ENCODE measurements around the gene VEGFC. TPM values are rescaled to one million over a fixed set of nuclear protein-coding genes. Genes with fewer than 3 reads are reported as not detected.

The VEGFC gene
- polyA plus RNA-seq, 1 donor from 2014 or later = 0.63 TPM

DNA sequence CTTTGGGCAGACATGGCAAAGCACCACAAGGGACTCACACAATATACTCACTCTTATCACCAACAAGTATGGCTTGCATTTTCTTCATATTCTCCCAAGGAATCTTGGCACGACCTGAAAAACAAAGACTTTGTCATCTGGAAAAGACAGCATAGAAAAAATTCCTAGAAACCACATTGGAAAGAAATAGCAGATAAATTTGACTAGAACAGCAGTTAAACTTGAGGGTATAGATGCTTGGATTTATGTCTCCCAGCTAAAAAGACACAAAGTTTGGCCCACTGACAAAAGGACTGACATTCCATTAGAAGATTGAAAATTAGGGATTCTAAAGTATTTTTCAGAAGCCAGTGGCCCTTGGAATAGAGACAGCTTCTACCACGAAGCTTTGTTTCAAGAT lies 6.9 kb upstream of the VEGFC start:
- H3K9me2 ChIP-seq (ENCODE audit: insufficient read depth, low read length) = no peaks in the 10 kb centered on the region

DNA sequence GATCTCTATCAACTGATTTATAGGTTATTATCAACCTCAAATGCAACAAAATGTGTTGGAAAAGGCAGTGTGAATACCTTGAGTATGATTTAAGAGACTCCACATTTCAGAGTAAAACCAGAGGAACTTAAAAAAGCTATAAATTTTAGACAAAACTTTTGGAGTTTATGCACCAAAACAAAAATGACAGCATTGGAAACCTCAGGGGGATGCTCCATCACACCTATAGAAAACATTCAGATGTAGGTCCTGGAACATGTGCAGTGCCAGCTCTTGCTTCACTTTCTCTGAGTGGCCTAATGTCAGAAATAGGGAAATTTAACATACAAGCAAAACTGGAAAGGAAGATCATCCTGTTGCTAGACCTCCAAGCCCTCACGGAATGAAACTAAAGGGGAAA lies 5.8 kb upstream of the VEGFC start:
- no peak overlapping the region for H3K9ac ChIP-seq (ENCODE audit: low read length)
- H3K4me2 ChIP-seq (ENCODE audit: low read length) = no peak overlapping the region
- H4K20me1 ChIP-seq (ENCODE audit: insufficient read depth) = no peaks in the 10 kb centered on the region
- TF ChIP-seq TAF1 (IDR thresholded peaks at IDR 0.05; ENCODE audit: low read depth) = no peak
- no peak for TF ChIP-seq EZH2 (IDR thresholded peaks at IDR 0.05; ENCODE audit: borderline replicate concordance, insufficient read depth, low read length, poor library complexity, severe bottlenecking)
- no peak for TF ChIP-seq RAD21 (conservative IDR thresholded peaks at IDR 0.05)
- no peak for TF ChIP-seq SMC3 (conservative IDR thresholded peaks at IDR 0.05; ENCODE audit: poor library complexity)
- TF ChIP-seq, protein P1, sequence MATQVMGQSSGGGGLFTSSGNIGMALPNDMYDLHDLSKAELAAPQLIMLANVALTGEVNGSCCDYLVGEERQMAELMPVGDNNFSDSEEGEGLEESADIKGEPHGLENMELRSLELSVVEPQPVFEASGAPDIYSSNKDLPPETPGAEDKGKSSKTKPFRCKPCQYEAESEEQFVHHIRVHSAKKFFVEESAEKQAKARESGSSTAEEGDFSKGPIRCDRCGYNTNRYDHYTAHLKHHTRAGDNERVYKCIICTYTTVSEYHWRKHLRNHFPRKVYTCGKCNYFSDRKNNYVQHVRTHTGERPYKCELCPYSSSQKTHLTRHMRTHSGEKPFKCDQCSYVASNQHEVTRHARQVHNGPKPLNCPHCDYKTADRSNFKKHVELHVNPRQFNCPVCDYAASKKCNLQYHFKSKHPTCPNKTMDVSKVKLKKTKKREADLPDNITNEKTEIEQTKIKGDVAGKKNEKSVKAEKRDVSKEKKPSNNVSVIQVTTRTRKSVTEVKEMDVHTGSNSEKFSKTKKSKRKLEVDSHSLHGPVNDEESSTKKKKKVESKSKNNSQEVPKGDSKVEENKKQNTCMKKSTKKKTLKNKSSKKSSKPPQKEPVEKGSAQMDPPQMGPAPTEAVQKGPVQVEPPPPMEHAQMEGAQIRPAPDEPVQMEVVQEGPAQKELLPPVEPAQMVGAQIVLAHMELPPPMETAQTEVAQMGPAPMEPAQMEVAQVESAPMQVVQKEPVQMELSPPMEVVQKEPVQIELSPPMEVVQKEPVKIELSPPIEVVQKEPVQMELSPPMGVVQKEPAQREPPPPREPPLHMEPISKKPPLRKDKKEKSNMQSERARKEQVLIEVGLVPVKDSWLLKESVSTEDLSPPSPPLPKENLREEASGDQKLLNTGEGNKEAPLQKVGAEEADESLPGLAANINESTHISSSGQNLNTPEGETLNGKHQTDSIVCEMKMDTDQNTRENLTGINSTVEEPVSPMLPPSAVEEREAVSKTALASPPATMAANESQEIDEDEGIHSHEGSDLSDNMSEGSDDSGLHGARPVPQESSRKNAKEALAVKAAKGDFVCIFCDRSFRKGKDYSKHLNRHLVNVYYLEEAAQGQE (IDR thresholded peaks at IDR 0.05; ENCODE audit: borderline replicate concordance) = no peak
- no peak for TF ChIP-seq EP300 (conservative IDR thresholded peaks at IDR 0.05; ENCODE audit: poor library complexity, severe bottlenecking)
- H3K27me3 ChIP-seq (ENCODE audit: insufficient read depth, low read depth, low read length) = peaks cover under 1% of the 10 kb centered on the region
- H3F3A ChIP-seq (ENCODE audit: insufficient read depth, low read length, poor library complexity, severe bottlenecking) = peaks cover 3% of the 10 kb centered on the region
- H3K36me3 ChIP-seq (ENCODE audit: insufficient read depth, low read length) = no peaks in the 10 kb centered on the region
- H3K27ac ChIP-seq (ENCODE audit: low read length) = no peak overlapping the region
- no peaks in the 10 kb centered on the region for H3K9me3 ChIP-seq (ENCODE audit: low read length)
- H2AFZ ChIP-seq (ENCODE audit: low read depth, low read length) = no peak overlapping the region
- H3K79me2 ChIP-seq (replicated peaks; ENCODE audit: insufficient read depth, low read length) = no peaks in the 10 kb centered on the region
- H3K4me3 ChIP-seq (ENCODE audit: low read length) = no peak overlapping the region
- no peaks in the 10 kb centered on the region for H3K9me2 ChIP-seq (ENCODE audit: insufficient read depth, low read length)

More for the DNA sequence above, 6.9 kb upstream of the VEGFC start:
- Histone ChIP-seq H4K20me1 (ENCODE audit: insufficient read depth) (no peaks in the 10 kb centered on the region), H3F3A (ENCODE audit: insufficient read depth, low read length, poor library complexity, severe bottlenecking) (no peaks in the 10 kb centered on the region), H3K9me3 (ENCODE audit: low read length) (no peaks in the 10 kb centered on the region), H3K4me2 (ENCODE audit: low read length) (no peak overlapping the region), H3K27me3 (ENCODE audit: insufficient read depth, low read depth, low read length) (no peaks in the 10 kb centered on the region), H3K36me3 (ENCODE audit: insufficient read depth, low read length) (no peaks in the 10 kb centered on the region), H3K79me2 (replicated peaks; ENCODE audit: insufficient read depth, low read length) (no peaks in the 10 kb centered on the region), H3K9ac (ENCODE audit: low read length) (no peak overlapping the region), H2AFZ (ENCODE audit: low read depth, low read length) (no peak overlapping the region), H3K27ac (ENCODE audit: low read length) (no peak overlapping the region), H3K4me3 (ENCODE audit: low read length) (no peak overlapping the region)
- TF ChIP-seq EZH2 (IDR thresholded peaks at IDR 0.05; ENCODE audit: borderline replicate concordance, insufficient read depth, low read length, poor library complexity, severe bottlenecking) (no peak), TAF1 (IDR thresholded peaks at IDR 0.05; ENCODE audit: low read depth) (no peak), RAD21 (conservative IDR thresholded peaks at IDR 0.05) (no peak), SMC3 (conservative IDR thresholded peaks at IDR 0.05; ENCODE audit: poor library complexity) (no peak), POLR2AphosphoS5 (IDR thresholded peaks at IDR 0.05) (no peak), MXI1 (conservative IDR thresholded peaks at IDR 0.05; ENCODE audit: poor library complexity, severe bottlenecking) (no peak)
- TF ChIP-seq, protein P1 (IDR thresholded peaks at IDR 0.05; ENCODE audit: borderline replicate concordance) = no peak
- TF ChIP-seq, protein P2, sequence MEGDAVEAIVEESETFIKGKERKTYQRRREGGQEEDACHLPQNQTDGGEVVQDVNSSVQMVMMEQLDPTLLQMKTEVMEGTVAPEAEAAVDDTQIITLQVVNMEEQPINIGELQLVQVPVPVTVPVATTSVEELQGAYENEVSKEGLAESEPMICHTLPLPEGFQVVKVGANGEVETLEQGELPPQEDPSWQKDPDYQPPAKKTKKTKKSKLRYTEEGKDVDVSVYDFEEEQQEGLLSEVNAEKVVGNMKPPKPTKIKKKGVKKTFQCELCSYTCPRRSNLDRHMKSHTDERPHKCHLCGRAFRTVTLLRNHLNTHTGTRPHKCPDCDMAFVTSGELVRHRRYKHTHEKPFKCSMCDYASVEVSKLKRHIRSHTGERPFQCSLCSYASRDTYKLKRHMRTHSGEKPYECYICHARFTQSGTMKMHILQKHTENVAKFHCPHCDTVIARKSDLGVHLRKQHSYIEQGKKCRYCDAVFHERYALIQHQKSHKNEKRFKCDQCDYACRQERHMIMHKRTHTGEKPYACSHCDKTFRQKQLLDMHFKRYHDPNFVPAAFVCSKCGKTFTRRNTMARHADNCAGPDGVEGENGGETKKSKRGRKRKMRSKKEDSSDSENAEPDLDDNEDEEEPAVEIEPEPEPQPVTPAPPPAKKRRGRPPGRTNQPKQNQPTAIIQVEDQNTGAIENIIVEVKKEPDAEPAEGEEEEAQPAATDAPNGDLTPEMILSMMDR (IDR thresholded peaks at IDR 0.05; ENCODE audit: poor library complexity, severe bottlenecking) = no peak

Measured in neural cell (in vitro differentiated cells).